HG03159 (cell line): Measurements from ENCODE around the gene LGALS3BP.

Experiments used
- ATAC-seq: cut with Tn5 transposase; IDR thresholded peaks from one replicate; pipeline ENCODE4 v1.9.1; 2021; ENCODE audit warnings: mild to moderate bottlenecking, moderate library complexity; ENCODE audit not compliant: unreplicated experiment

Gene LGALS3BP

GRCh38 chr17:78985395-78985794 lies 5.7 kb upstream of the LGALS3BP start:
- ATAC-seq, result no peak

DNA sequence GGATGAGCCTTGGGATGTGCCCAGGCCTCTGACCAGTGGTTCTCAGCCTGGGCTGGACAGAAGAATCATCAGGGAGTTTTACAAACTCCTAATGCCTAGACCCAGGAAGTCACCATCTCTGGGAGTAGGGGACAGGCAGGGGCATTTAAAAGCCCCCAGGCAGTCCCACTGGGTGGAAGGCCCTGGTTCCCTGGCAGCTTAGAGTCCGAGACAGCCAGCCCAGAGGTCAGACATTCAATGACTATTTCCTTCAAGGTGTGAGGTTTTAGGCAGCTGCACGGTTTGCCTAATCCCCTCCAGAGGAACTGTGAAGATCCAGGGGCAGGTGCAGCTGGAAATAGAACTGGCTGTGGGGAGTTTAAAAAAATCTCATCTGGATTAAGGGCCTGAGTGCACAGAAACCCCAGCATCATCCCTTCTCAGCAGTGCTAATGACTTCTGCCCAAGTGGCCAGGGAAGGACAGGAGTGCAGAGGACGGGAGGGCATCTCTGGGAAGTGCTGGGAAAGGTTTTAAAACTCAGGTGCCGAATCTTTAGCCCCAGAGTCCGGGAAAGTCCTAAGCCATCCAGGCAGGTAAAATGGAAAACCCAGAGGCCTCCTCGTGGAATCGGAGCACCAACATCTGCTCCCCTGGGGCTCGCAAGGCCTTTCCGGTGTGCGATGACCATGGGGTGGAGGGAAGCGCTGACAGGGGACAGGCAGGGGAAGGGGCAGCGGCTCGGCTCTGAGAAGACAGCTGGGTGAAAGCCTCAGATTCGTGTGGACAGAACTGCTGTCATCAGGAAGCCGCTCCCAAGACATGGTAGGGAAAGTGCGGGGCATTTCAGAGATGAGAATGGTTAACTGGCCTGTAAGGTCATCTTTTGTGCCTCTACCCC lies 1.5 kb upstream of the LGALS3BP start:
- ATAC-seq, result no peak

DNA sequence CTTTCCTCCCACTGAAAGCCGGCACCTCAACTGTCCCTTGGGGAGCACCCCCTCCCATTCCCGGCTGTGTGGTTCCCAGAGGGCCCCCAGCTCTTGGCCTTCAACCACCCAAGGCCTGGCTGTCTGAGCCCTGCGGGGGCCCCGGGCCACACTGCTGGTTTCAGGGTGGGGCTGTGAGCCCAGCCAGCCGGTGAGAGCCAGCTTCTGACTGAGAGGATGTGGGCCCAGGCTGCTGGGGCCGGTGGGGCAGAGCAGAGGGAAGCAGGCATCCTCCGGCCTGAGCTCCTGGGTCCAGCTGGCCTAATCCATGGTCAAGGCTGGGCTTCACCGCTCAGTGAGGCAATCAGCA lies 875 bp upstream of the LGALS3BP start:
- ATAC-seq, result no peak

DNA sequence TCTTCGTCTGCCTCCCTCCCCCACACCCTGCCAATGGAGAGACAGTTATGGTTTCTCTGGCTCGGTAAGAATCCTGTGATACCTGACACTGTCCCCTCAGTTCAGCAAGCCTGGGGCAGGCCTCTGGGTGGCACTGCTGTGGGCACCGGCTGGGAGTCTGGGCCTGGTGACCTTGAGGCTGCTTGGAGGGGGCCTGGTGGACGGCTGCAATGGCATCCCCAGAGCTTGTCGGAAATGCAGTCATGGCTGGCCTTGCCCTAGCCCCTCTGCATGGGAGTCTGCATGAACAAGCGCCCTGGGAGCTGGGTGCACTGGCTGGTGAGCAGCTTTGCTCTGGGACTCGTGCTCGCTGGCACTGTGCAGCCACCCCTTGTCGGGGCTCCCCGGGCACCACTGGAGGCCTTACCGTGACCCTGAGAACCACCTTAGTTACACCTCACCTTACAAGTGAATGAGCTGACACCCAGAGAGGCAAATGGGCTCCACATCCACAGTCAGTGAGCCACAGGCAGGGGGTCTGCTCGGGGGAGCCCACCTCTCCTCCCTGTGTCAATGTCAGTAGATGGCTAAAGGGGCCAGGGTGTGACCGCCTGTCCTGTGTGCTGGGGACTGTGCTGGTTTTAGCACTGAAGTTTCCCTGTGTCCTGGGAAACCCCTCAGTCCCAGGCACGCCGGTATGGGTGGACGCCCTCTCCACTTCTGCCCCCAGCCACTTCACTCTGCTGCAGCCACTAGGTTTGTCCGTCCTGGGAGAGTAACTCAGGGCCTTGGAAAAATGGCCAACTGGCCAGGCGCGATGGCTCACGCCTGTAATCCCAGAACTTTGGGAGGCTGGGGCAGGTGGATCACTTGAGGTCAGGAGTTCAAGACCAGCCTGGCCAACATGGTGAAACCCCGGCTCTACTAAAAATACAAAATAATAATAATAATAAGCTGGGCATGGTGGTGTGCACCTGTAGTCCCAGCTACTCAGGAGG lies 1.4 kb downstream of the LGALS3BP start:
- ATAC-seq, result no peak

DNA sequence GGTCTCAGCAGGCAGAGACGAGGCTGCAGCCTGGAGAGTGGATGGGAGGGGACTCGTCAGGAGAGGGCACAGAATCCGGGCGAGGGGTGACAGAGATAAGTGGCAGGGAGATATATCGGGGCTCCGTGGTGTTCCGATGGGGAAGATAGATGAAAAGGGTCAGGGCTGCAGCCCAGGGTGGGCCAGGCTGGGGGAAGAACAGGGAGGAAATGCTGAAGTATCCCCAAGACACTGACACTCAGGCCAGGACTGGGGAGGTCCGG lies 2.1 kb downstream of the LGALS3BP start:
- ATAC-seq, result no peak

- ATAC-seq, result no peak
These were observed 2.6 kb downstream of the LGALS3BP start for GRCh38 chr17:78976907-78977680.

- ATAC-seq, result no peak
These were observed 4.8 kb downstream of the LGALS3BP start for GRCh38 chr17:78974635-78975591.

DNA sequence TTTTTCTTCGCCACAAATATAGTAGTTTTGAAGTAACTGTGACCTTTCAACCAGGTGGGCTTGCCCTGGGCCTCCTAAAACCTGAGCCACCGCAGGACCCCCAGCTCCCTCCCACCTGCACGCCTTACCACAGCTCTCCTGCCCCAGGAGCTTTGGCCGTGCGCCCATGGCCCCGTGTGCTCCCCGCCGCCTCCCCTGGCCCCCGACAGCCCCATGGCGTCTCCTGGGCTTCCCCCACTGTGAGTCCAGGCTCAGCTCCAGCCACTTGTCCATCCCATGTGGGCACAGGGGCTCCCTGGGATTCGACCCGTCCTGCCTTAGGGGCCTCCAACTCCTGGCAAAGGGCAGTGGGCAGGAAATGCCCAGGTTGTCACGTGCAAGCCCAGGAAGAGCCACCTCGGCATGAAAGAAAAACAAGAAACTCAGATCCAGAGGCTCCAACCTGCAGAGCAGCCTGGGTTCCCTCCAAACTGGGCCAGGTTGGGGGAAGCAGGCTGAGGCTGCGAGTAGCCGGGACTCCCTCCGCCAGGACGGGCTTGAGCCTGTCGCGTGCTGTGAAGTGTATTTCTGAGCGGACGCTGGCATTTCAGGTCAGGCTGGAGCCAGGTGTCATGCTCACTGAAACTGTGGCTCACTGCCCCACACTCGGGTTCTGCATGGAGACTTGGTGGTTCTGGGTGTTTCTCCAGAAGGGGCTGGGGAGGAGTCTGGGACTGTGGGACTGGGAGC lies 5.8 kb downstream of the LGALS3BP start:
- ATAC-seq, result no peak

DNA sequence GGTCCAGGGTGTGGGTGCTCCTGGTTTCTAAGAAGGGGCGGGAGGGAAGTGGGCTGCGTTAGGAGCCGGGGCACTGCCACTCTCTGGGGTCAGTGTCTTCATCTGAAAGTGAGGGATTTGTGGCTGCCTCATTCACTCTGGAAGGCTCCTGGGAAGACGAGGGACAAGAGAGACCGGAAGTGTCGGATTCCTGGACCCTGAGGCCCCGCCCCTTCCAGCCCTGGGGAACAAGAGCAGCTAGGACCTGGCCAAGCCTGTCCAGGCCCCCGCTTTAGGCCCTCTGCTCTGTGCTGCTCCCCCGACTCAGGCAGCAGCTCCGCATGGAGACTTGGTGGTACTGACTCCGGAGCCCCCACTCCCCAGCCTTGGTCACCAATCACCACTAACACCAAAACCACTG lies 6.5 kb downstream of the LGALS3BP start:
- ATAC-seq, result no peak

DNA sequence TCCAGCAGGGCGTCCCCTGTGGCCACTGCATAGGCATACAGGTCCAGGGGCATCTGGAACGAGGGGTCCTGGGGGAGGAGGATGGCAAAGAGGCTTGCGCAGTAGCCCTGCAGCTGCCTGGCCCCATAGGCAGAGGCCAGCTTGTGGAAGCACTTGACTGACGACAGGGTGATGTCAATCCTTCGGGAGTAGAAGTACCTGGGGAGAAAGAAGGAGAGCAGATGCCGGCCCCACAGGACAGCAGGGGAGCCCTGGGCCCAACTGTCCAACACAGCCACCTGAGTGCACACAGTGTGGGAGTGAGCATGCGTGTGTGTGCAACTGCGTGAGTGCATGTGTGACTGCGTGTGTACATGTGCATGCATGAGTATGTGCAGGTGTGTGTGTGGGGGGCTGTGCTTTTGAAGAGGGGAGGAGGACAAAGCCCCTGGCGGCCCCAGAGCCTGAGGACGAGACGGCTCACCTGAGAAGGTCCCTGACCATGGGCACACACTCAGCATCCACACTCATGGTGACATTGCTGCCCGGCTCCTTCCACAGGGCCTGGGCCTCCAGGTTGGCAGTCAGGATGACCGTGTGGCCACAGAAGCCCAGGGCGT lies 7.1 kb downstream of the LGALS3BP start:
- no peak for ATAC-seq

DNA sequence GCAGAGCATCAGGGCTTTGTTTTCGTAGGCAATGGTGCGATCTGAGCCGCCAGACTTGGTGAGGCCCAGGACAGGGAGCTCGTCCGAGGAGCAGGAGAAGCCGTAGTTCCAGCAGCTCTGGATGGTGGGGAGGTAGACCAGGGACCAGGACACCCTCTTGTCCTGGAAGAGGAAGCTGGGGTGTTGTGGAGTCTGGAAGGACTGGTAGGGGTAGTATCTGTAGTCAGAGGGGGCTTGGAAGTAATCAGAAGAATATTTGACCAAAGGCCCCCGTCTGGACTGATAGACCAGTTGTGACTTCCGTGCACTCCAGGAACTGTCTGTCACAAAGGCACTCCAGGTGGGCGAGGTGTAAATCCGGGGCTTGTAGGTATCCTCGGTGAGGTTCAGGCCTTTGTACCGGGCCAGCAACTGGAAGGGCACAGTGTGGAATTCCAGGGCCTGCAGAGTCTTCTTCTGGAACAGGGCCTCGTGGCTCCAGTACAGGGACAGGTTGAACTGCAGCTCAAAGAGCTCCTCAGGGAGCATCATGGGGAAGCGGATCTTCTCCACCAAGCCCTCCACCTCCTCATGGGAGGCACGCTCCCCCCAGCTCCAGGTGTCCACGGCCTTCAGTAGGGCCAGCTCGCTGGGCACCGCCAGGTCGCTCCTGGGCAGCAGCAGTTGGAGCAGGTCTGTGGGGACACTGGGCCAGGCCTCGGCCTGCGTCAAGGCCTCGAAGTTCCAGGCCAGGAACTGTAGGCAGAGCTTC lies 7.8 kb downstream of the LGALS3BP start:
- no peak for ATAC-seq

- no peak for ATAC-seq
These were observed 8.6 kb downstream of the LGALS3BP start for GRCh38 chr17:78970834-78971755.

DNA sequence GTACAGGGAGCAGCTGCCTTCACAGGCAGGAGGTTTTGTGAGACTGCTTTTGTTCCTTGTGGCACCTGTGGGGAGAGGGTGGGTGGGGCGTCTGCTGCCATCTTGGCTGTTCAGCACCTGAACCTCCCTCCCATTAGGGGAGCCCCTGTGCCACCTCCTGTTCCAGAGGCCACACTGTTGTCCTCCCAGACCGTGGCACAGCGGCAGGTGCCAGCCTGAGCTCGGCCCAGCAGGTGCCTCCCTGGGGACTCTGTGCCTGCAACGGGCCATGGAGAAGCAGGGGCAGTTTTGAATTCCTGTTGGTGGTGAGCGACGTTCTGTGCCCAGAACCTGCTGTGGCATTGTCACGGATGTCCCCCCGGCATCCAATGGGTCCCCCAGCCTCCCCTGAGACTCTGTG lies 9.9 kb downstream of the LGALS3BP start:
- ATAC-seq, result no peak

- no peak for ATAC-seq
These were observed 11.9 kb downstream of the LGALS3BP start for GRCh38 chr17:78967782-78968362.

DNA sequence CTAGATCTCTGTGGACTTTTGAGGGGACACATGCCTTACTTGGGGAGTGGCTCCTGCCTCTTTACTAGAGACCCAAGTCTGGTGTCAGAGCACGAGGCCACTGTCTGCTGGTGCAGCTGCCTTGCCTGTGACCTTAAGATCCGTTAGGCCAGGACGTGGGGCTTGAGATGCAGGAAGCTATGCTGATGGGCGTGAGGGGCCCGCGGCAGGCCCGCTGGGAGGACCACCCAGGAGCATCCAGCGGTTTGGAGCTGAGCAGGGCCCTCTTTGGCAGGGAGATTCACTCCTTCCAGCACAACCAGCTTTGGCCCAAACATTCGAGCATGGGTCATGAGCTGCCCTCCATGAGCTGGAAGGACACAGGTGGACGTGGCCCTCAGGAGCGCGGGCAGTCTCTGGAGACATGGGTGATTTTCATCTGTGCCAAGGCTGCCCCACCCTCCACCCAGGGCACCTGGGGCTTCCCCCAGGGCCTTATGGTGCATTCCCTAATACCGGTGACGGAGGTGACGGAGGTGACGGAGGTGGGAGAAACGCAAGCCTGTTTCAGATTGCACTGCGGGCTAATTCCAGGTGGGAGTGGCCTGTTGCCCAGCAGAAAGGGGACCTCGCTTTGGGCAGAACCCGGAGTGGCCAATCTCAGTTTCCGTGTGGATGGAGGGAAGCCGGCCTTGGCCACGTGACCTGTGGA lies 12.7 kb downstream of the LGALS3BP start:
- no peak for ATAC-seq

- ATAC-seq, result no peak
These were observed 13.5 kb downstream of the LGALS3BP start for GRCh38 chr17:78966123-78966813.
